AG04450 (cell line): Measurements from ENCODE around the gene MEGF6. TPM values are rescaled to one million over a fixed set of nuclear protein-coding genes. Genes with fewer than 3 reads are reported as not detected.

Experiments
- polyA plus RNA-seq: library from polyadenylated mRNA; depleted of rRNA; stranded (reverse); fragments of >200 nt; gene quantifications from 2 replicates; pipeline ENCODE4 v1.2.3, GENCODE V29; 2011; rRNA removed
- small RNA-seq: library from RNA; depleted of rRNA; stranded (forward); fragments of <200 nt; gene quantifications from one replicate; pipeline ENCODE3, GENCODE V24; 2012; ENCODE audit warnings: low read depth; ENCODE audit not compliant: insufficient read length

Gene MEGF6
- polyA plus RNA-seq, 1 experiment = 0.45 TPM

Small RNA genes lying within 50 kb of the gene (small RNA-seq; reads per million reads assigned to genes)
- not detected for gene MIR551A

Other genes with a start within 250 kb of the MEGF6 start
- not detected in 2 replicates for gene ARHGEF16, start 156.8 kb downstream of the MEGF6 start, polyA plus RNA-seq
- gene TPRG1L, start 13.5 kb upstream of the MEGF6 start, polyA plus RNA-seq = 44.2 and 45.1 TPM in 2 replicates
- 14.1 and 16.7 TPM in 2 replicates for gene WRAP73, start 38.6 kb upstream of the MEGF6 start, polyA plus RNA-seq
- not detected in 2 replicates for gene TP73, start 41.0 kb upstream of the MEGF6 start, polyA plus RNA-seq
- gene CCDC27, start 140.9 kb upstream of the MEGF6 start, polyA plus RNA-seq = not detected in 2 replicates
- 1.1 and 2.5 TPM in 2 replicates for gene SMIM1, start 161.2 kb upstream of the MEGF6 start, polyA plus RNA-seq
- gene LRRC47, start 185.0 kb upstream of the MEGF6 start, polyA plus RNA-seq = 28.7 and 37.1 TPM in 2 replicates
- gene CEP104, start 245.7 kb upstream of the MEGF6 start, polyA plus RNA-seq = 29.0 and 38.4 TPM in 2 replicates
- gene DFFB, start 246.0 kb upstream of the MEGF6 start, polyA plus RNA-seq = 6.9 TPM in 2 replicates